Mucosa of descending colon (tissue), 3 donors: Measurements from ENCODE around the gene DHX58. TPM values are rescaled to one million over a fixed set of nuclear protein-coding genes. Genes with fewer than 3 reads are reported as not detected.
"Not testable (repeated sequence)": the region's sequence is repeated elsewhere in the genome, so short reads cannot be mapped to it uniquely, and the experiment has no call there.

Source experiments
- ATAC-seq: fragments of 200-7000 bp; cut with Tn5 transposase; one replicate; pipeline ENCODE4 v1.9.1; 2020; ENCODE audit warnings: mild to moderate bottlenecking, moderate library complexity
- DNase-seq, 3 donors: peaks; one replicate each; pipeline ENCODE4 v3.0.0-alpha.2; 2020
- H3K36me3 ChIP-seq: fragments of 200-600 bp; one replicate; pipeline ENCODE4 v1.8.0; 2021; ENCODE audit warnings: low read depth, mild to moderate bottlenecking
- H3K4me1 ChIP-seq: fragments of 200-600 bp; one replicate; pipeline ENCODE4 v1.8.0; 2021; ENCODE audit warnings: low read depth, mild to moderate bottlenecking
- H3K4me3 ChIP-seq: fragments of 200-600 bp; one replicate; pipeline ENCODE4 v1.8.0; 2021; ENCODE audit warnings: mild to moderate bottlenecking
- H3K9me3 ChIP-seq: fragments of 200-600 bp; one replicate; pipeline ENCODE4 v1.8.0; 2021; ENCODE audit warnings: mild to moderate bottlenecking
- CTCF ChIP-seq: fragments of 200-600 bp; IDR thresholded peaks from one replicate; pipeline ENCODE4 v1.8.0; 2022; ENCODE audit warnings: antibody characterized with exemption, mild to moderate bottlenecking
- intact Hi-C, 2 donors: fragments of 100-400 bp; cut with DNase I in 1 of 2; cut with micrococcal nuclease in 1 of 2; formaldehyde crosslinking; loops; one replicate each; pipeline versions ENCODE4 v1.11.0 to v1.11.1; 2022; cut with DNase I, micrococcal nuclease
- total RNA-seq, 3 donors: library from RNA; stranded (reverse); fragmentation: NEBNext Ultra II Directional in 2 of 3; extraction: Animal tissue kit (Norgen Biotek cat#: 25700) in 2 of 3; gene quantifications; one replicate each; pipeline versions ENCODE4 v1.2.1 to v1.2.4, GENCODE V29; 2021 to 2023
- donor health status: DM: no; HTN: no; CAD: no; lungs with moderate emphysema.
- donor health status: DM: no; HTN: no; CAD: no.
- donor health status: DM: no; HTN: yes; CAD: no.

DHX58 gene
- total RNA-seq, 3 donors from 2014 or later = 11.7 to 18.0 (median 14.0) TPM

- Histone ChIP-seq H3K36me3 (no peaks in the 10 kb centered on the region), H3K4me1 (peaks cover 4% of the 10 kb centered on the region), H3K4me3 (no peak overlapping the region), H3K9me3 (no peaks in the 10 kb centered on the region)
- no peak for TF ChIP-seq CTCF
- intact Hi-C loops = no loop called here
- no peak for DNase-seq
- ATAC-seq = no peak
Measured at GRCh38 chr17:42146911-42147607, 34.5 kb upstream of the DHX58 start.

GRCh38 chr17:42143138-42143537 lies 30.6 kb upstream of the DHX58 start:
- H3K4me1 ChIP-seq, intact Hi-C loops, H3K9me3 ChIP-seq, ATAC-seq, DNase-seq, H3K4me3 ChIP-seq, H3K36me3 ChIP-seq: not testable (repeated sequence)

GRCh38 chr17:42142371-42142896 lies 29.9 kb upstream of the DHX58 start:
- Histone ChIP-seq H3K4me1 (peaks cover 4% of the 10 kb centered on the region), H3K4me3 (no peak overlapping the region), H3K9me3 (no peaks in the 10 kb centered on the region), H3K36me3 (no peaks in the 10 kb centered on the region)
- DNase-seq = no peak
- no peak for TF ChIP-seq CTCF
- intact Hi-C loops = no loop called here
- ATAC-seq = no peak

GRCh38 chr17:42141382-42141781 lies 28.9 kb upstream of the DHX58 start:
- intact Hi-C loops = no loop called here
- H3K4me3 ChIP-seq = no peak overlapping the region
- TF ChIP-seq CTCF = no peak
- peaks cover 13% of the 10 kb centered on the region for H3K4me1 ChIP-seq
- no peaks in the 10 kb centered on the region for H3K9me3 ChIP-seq
- ATAC-seq = no peak
- DNase-seq = no peak
- no peaks in the 10 kb centered on the region for H3K36me3 ChIP-seq

GRCh38 chr17:42140690-42141089 lies 28.2 kb upstream of the DHX58 start:
- peaks cover 19% of the 10 kb centered on the region for H3K4me1 ChIP-seq
- H3K36me3 ChIP-seq, ATAC-seq, H3K4me3 ChIP-seq, intact Hi-C loops, DNase-seq, H3K9me3 ChIP-seq: not testable (repeated sequence)

- DNase-seq = no peak
- Histone ChIP-seq H3K36me3 (no peaks in the 10 kb centered on the region), H3K4me3 (no peak overlapping the region), H3K9me3 (no peaks in the 10 kb centered on the region), H3K4me1 (peaks cover 32% of the 10 kb centered on the region)
- TF ChIP-seq CTCF = no peak
- intact Hi-C loops = no loop called here
- ATAC-seq = no peak
Measured at GRCh38 chr17:42138749-42139492, 26.4 kb upstream of the DHX58 start.
